CD4-positive, alpha-beta T cell treated with Interleukin-1 beta for 1 hour (primary cell): Measurements from ENCODE around the gene GLUL.

ENCODE experiments used
- DNase-seq, 2 donors: peaks; one replicate each; pipeline ENCODE4 v3.0.0-alpha.2; 2020 to 2022

The GLUL gene

DNA sequence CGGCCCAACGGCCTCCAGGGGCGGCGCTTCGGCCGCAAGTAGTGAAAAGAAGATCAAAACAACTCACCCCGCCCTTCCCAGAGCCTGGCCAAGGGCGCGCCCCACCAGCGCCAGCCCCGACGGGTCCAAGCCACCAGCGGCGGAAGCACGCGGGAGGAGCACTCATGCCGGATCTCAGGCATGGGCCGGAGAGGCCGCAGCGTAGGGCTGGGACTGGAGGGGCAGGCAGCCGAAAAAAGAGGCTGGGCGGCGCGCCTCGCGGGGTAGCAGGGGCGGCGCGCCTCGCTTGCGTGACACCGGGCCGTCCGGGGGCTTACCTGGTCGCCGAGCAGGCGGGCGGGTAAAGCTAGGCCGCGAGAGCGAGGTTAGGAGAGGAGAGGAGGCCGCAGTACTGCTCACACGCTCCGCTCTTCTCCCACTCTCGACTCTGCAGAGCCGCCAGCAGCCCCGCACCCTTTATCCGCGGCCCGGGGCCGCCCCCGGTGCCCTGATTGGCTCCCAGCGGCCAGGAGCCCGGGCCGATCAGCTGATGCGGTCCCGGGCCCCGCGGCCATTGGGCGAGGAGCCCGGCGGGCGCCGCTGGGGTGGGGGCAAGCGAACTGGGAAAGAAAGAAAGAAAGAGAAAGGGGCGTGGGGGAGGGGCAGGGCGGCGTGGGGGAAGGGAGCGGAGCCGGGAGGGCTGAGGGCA, at the start of gene GLUL:
GLUL (minus strand) TSS at position 429 of the 688 bp plus-strand sequence. CDS start 3,053 bp downstream, outside the sequence.
- DNase-seq: peak; percentile 76 to 87

DNA sequence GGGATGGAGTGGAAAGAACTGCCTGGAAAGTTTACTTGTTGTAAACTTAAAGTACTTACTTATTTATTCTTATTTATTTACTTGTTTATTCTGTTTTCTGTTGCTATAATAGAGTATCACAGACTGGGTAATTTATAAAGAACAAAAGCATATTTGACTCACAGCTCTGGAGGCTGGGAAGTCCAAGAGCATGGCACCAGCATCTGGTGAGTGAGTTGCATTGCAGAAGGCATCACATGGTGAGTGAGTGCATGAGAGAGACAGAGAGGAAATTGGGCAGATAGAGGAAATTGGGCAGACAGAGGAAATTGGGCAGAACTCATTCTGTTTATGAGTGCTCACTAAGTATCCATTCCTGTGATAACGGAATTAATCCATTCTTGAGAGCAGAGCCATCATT, 46.7 kb upstream of the GLUL start:
- DNase-seq: no peak

DNA sequence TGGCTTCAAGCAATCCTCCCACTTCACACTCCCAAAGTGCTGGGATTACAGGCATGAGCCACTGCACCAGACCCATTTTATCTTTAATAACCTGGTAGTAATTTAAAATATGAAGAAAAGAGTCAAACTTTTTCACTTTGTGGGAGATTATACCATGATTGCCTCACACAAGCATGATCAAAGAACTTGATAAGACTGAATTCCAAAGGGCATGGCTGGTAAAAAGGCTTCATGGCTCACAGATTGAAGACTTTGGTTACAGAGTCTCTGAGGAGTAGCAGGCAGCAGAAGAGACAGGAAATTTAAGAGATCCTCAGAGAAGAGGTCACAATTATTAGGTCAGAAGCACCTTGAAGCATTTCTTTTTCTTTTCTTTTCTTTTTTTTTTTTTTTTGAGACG, 42.0 kb upstream of the GLUL start:
- DNase-seq: no peak

DNA sequence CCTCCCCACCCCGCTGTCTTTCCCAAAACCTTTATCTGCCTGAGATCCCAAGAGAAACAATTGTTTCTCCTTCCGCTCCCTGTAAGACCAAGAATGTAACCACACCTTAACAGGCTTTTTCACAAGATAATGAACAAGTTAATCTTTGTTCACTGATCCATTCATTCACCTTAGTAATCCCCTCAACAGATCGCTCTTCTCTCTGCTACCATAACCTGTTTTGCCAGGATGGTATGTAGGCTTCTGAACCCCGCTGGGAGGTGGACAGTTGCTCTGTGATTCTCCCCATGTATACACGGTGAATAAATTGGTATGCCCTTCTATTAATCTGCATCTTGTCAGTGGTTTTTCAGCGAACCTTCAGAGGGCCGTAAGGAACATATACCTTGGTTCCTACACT, 39.7 kb upstream of the GLUL start:
- no peak for DNase-seq

DNA sequence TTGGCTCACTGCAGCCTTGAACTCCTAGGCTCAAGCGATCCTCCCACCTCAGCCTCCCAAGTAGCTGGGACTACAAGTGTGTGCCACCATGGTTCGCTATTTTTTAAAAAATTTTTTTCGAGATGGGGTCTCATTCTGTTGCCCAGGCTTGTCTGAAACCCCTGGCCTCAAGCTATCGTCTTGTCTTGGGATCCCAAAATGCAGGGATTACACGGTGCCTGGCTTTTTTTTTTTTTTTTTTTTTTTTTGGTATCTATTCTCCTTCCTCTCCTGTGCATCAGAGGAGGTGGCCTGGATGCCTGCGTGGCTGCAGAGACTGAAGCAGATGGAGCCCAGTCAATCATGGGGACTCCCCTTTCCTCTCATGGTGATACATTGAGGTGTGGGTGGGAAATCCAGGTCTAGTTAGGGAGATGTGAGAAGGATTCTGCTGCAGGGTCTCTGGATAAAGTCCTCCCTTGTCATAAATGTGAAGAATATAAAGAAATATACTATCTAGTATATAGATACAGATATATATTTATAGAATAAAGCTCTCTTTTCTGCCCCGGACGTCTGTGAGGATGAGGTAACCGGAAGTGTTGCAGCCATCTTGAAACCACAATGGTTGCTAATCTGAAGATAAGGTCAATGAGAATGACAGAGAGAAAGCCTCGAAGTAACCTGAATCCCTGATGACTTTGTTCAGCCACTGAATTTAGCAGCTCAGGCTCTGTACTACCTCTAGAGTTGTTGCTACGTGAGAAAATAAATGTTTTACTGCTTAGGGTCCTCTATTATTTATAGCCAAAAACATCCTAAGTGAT, 38.9 kb upstream of the GLUL start:
- DNase-seq: peak in 1 of 2 donors; percentile 54

DNA sequence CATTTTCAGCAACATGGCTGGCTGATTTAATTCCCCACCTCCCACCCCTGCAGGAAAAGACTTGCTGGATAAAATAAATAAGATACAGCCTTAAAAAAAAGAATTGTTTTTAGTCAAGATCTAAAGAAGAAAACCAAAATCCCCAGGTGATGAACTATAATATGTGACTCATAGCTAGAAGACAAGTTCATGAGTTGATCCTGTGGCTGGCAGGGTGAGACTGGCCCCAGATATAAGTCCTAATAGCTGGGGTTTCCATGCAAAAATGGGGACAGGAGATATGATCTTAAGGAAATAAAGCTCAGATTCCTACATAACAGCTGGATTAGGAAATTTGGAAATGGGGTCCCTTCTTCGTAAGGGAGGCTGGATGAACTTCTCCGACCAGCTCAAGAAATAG, 36.5 kb upstream of the GLUL start:
- DNase-seq: no peak

DNA sequence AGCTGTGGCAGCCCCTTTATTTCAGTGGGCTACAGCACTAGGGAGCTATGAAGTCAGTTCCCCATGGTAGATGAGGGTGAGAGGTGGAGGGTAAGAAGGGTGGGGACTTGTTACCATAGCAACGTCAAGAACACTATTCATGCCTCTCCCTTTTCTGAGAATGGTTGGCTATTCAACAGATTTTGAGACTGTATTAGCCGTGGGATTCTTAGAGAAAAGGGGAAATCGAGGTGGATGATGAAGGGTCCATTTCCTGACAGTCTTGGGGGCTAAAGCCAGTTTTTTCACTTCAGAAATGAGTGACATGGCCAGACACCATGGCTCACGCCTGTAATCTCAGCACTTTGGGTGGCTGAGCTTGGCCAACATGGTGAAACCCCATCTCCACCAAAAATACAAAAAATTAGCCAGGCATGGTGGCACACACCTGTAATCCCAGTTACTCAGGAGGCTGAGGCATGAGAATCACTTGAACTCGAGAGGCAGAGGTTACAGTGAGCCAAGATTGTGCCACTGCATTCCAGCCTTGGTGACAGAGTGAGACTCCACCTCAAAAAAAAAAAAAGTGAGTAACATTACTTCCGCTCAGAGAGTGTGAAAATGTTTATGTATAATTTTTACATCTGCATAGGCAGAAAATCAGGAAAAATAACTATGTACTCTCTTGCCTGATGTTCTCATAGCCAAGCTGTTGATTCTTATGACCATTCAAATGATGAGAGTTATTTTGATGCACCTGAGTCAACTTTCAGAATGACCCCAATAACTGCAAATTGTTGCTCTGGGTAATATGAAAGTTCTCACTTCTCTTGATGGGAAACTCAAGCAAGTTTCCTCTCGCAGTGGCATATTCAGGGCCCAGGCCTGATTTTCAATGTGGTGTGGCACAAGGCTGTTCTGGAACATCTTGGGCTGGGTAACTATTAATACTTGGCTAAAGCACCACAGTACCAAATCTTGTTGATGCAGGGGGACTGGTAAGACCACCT, 35.1 kb upstream of the GLUL start:
- DNase-seq: no peak

DNA sequence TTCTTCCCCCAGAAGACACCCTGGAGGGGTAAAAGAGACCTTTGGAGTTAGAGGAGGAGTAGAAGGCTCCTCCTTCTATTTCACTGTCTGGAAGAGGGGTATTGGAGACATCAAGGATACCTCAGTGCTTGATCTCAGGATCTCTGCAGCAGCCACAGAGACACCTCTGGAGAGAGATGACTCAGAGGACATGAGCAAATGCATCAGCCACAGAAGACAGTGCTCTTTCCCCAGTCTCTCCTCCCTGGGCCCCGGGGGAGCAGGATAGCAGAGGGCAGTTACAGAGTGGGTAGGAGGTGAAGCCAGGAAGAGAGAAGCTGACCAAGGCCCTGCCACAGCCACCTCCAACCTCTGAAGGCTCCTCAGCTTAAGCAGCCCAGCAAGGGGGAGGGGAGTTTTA, 24.2 kb upstream of the GLUL start:
- DNase-seq: no peak

DNA sequence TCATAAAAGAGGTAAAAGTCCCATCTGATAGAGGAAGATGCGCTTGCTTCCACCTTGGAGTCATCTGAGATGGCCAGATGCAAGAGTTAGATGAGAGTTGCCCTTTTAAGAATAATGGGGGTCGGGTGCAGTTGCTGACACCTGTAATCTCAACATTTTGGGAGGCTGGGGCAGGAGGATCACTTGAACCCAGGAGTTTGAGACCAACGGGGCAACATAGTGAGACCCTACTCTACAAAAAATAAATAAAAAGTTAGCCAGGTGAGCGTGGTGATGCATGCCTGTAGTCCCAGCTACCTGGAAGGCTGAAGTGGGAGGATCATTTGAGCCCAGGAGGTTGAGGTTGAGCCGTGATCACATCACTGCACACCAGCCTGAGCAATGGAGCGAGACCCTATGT, 22.4 kb upstream of the GLUL start:
- DNase-seq: no peak

DNA sequence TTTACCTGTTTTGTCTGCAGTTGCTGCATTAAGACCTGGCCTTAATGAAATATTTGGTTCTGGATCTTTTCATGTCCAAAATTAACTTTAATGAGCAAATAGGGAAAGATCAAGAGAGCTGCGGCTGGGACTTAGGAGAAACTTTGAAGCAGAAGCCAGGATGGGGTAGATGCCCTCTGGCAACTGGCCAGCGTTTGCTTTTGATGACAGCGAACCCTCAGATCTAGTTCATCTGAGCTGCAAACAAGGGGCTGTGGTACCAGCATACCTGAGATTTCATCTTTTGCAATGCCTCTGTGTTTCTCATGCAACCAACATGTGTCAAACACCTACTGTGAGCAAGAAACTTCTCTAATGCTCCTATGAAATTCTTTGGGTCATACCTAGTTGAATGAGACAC, 21.9 kb upstream of the GLUL start:
- DNase-seq: no peak

DNA sequence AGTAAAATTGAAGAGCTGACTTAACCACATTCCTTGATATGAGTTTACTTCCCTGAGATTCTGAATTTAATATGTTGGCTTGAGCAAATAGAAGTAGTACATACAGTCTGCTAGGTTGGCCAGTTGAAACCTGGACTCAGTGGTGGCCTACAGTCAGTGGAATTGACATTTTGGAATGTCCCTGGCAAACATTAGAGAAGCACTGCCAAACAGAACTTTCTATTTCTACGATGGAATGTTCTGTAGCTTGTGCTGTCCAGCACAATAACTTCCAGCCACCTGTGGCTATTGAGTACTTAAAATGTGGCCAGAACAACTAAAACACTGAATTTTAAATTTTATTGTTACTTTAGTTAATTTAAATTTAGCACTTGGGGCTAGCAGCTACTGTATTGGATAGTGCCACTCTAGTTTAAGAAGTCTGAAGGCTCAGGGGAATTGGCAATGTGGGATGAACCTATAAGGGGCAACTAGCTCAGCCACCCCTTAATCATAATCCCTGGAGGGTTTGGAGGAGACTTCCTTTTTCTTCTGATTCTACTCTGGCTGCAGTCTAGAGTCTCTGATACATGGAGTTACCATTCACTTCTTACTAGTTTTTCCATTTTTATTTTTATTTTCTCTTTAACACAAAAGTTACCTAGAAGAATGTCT, 19.2 kb upstream of the GLUL start:
- no peak for DNase-seq

DNA sequence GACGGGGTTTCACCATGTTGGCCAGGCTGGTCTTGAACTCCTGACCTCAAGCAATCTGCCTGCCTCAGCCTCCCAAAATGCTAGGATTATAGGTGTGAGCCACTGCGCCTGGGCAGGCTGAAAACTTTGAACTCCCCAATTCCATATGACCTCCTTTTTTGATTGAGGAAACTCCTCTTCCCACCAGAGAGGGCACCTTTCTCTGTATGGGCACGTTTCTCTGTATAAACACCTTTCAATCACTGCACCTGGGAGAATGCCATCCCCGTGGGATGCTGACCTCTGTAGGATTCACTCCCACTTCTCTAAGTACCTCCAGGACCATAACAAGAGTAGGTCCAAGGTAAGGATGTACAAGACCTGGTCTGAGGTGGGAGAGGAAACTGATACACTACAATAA, 18.5 kb upstream of the GLUL start:
- no peak for DNase-seq

DNA sequence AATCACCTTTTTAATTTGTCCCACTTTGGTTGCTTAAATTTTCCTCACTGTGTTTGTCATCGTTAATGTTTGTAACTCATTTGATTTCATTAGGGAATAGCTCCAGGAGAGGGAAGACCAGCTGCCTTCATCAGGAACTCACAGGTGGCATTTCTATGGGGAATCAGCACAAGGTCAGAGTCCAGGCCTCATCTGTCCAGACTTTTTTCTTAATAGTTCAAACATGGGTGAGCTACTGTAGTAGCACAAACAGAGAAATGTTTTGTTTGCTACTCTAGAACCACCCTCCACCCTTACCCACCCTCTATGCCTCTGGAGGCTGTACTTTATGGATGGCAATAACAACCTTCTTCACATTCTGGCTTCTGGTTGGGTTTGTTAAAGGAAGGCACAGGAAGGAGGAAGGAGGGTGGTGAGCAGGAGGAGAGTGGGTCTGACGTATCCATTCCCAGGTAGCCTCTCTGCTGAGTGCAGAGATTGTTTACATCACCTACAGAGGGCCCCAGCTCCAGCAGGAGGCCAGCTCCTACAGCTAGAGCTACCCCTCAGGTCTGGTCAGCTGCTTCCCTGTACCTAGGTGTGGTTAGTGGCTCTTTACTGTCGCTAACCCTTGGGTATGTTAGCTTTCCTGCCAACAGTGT, 17.0 kb upstream of the GLUL start:
- DNase-seq: no peak

DNA sequence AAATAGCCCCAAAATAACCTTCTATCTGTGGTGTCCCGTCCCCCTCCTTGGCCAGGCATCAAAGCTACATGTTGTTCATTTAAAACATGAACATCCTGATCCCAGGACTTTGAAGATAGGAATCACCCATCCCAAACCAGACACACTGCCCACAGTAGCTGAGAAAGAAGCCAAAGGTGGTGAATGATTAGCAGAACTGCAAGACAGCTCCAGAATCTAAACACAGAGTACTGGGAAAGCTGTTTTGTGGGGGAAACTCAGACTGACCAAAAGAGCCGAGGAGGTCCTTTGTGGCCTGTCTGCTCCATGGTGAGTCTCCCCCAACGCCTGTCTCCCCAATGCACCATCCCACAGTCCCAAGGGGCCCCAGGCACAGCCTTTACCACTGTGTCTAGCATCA, 16.1 kb upstream of the GLUL start:
- no peak for DNase-seq

DNA sequence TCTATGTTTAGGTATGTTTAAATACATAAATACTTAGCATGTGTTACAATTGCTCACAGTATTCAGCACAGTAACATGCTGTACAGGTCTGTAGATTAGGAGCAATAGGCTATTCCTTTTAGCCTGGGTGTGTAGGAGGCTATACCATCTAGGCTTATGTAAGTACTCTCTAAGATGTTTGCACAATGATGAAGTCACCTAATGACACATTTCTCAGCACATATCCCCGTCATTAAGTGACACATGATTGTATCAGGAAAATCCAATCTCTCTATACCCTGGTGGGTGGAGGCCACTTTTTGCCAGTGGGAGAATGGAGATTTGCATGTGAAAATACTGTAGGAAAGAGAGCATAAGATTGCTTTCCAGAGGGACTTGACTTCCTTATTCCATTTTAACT, 14.4 kb upstream of the GLUL start:
- DNase-seq: no peak

DNA sequence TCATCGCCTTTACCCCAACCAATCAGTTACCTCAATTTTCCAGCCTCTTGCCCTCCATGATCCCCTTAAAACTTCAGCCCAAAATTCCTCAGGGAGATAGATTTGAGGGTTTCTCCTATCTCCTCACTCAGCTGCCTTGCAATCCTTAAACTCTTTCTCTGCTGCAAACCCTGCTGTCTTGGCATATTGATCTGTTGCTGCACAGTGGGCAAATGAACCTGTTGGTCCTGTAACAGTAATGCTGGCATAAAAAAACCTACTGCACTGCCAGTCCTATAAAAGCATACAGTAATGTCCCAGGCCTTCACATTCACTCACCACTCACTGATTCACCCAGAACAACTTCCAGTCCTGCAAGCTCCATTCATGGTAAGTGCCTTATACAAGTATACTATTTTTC, 14.0 kb upstream of the GLUL start:
- no peak for DNase-seq

DNA sequence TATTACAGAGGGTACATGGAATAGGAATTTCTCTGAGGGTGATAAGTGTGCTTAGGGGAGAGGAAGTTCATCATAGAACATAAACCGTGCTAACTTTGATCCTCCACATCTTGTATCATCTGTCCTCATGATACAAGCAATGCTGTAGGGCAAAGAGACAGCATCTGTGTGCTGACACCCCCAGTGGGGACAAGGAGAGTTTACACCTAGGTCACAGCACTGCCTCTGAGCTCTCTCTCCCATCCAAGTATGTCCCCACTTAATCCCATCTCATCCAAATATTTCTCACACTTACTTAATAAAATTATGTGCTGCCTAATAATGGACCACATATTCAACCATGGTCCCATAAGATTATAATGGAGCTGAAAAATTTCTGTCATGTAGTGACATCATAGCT, 13.2 kb upstream of the GLUL start:
- DNase-seq: no peak

DNA sequence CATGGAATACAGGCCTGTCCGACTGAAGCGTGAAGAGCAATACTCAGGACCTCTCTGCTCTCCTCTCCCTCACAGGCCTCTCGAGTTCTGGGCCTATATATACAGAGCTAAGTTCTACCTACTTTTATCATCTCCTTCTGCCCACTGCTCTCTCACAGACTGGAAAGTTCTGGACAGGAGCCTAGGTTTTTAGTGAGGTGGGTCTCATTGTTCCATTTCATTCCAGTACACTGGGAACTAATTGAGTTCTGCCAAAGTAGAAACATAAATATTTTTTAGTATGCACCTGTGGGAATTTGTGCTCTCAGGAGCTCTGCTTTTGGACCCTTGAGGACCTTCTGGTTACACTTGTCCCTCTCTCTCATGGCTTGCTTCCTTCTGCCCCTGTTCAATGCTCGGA, 9.0 kb upstream of the GLUL start, which contains the start of gene TEDDM1:
TEDDM1 (minus strand) TSS at position 101 of the 400 bp plus-strand sequence. CDS start 182 bp downstream, outside the sequence.
- DNase-seq: no peak

DNA sequence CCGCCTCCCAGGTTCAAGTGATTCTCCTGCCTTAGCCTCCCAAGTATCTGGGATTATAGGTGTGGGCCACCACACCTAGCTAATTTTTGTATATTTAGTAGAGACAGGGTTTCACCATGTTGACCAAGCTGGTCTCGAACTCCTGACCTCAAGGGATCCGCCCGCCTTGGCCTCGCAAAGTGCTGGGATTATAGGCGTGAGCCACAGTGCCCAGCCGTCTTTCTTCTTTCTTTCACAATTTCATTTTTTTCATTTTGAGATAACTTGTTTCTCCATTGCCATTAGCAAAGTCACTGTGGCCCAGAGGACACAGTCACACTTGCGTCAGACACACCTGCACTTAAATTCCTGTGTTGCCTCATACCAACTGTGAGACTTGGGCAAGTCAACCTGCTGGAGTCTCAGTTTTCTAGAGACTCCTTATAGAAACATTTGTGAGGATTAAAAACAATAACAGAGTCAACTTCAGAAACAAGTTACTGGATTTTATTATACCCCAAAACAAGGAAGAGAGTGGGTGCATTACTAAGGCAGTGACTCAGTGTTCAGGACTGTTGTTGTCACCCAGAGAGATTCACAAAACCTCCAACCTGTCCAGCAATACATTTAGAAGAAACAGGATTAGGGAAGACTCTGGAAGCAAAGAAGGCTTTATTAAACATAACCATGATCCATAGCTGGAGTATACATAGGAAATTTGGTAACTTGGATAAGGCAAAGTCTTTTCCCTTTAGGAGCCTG, 6.2 kb upstream of the GLUL start:
- DNase-seq: no peak

DNA sequence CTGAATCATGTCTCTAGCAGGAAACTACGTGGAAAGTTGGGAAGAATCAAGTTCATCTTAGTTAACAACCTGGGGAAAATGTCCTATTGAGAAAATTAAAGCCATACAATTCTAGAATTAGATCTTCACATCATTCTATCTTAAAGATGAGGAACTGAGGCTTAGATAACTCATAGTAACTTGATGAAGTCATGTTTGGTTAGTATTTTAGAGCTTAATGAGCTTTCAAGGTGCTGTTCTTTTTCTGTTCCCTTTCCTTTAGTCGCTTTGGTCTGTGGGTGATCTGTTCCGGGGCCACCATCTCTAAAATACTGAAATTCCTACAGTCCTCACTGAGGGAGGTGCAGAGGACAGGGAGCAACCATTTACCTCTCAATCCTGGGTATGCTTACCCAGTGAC, 4.3 kb upstream of the GLUL start:
- DNase-seq: no peak

DNA sequence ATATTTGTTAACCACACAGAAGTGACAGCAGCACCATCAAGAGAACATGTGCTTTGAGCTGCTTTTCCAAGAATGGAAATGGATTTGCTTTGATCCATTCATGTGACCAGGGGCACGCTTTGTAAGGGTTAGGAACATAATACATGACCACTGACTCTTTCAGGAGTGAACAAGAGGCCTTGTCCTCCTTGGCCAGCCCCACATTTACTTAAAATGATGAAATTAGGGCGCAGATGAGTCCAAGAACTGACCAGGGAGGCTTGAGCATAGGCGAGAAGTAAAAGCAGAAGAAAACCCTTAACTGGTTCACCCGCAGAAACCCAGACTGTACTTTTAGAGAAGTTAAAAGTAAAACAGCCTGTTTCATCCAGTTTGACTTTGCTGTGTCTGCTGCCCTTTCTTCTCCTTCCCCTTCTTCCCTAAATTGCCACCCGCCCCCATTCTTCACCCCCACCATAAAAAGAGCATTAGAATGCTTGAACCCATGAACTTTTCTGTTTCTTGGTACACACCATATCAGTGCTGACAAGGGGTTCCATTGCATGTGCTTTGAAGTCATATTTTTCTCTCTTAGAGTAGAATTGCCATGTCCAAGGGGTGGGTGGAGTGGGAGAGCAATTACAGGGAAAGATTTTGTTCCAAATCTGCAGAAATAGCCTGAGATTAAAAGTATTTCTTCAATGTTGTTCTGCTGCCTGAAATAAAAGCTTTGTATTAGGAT, 2.6 kb upstream of the GLUL start:
- no peak for DNase-seq
